Stimulated activated memory B cell treated with anti-CD40 and anti-IgM and Interleukin-4, amounts not matched to agents 10 μg/mL and 1 μg/mL and 100 μg/mL, for 72 hours (primary cell): ENCODE results near the gene ATG9B.

Experiments used
- ATAC-seq: fragments of 150-1000 bp; cut with Tn5 transposase; 2 replicates; pipeline ENCODE4 v1.10.0; 2021
- H3K27ac Mint-ChIP-seq: one replicate; pipeline ENCODE4 v1.8.0; 2022; ENCODE audit warnings: mild to moderate bottlenecking, mixed read lengths
- H3K27me3 Mint-ChIP-seq: one replicate; pipeline ENCODE4 v1.8.0; 2022; ENCODE audit warnings: mixed read lengths
- H3K36me3 Mint-ChIP-seq: one replicate; pipeline ENCODE4 v1.8.0; 2022; ENCODE audit warnings: mixed read lengths
- H3K4me1 Mint-ChIP-seq: one replicate; pipeline ENCODE4 v1.8.0; 2022; ENCODE audit warnings: mixed read lengths
- H3K4me3 Mint-ChIP-seq: one replicate; pipeline ENCODE4 v1.8.0; 2022; ENCODE audit warnings: mild to moderate bottlenecking, moderate library complexity, mixed read lengths
- H3K9me3 Mint-ChIP-seq: one replicate; pipeline ENCODE4 v1.8.0; 2022; ENCODE audit warnings: mixed read lengths

Gene ATG9B

GRCh38 chr7:150977382-150978125, 46.7 kb downstream of the ATG9B start:
- peaks cover 39% of the 10 kb centered on the region for H3K27me3 Mint-ChIP-seq
- no peak for ATAC-seq
- H3K4me1 Mint-ChIP-seq, result peaks cover 43% of the 10 kb centered on the region
- no peaks in the 10 kb centered on the region for H3K36me3 Mint-ChIP-seq
- no peak overlapping the region for H3K27ac Mint-ChIP-seq
- no peaks in the 10 kb centered on the region for H3K9me3 Mint-ChIP-seq
- H3K4me3 Mint-ChIP-seq, result peak overlapping the region; percentile 73

- Mint-ChIP-seq H3K27ac (no peak overlapping the region), H3K27me3 (peaks cover 39% of the 10 kb centered on the region)
- no peak for ATAC-seq
These were observed 47.5 kb downstream of the ATG9B start for GRCh38 chr7:150976529-150977381.

GRCh38 chr7:150975536-150976319, 48.6 kb downstream of the ATG9B start:
- Mint-ChIP-seq H3K27ac (no peak overlapping the region), H3K4me1 (peaks cover 52% of the 10 kb centered on the region), H3K27me3 (peaks cover 31% of the 10 kb centered on the region), H3K36me3 (no peaks in the 10 kb centered on the region), H3K9me3 (no peaks in the 10 kb centered on the region), H3K4me3 (peak overlapping the region; percentile 85)
- ATAC-seq, result no peak

More at GRCh38 chr7:150976529-150977381, 47.5 kb downstream of the ATG9B start:
- Mint-ChIP-seq H3K9me3 (no peaks in the 10 kb centered on the region), H3K4me1 (peaks cover 45% of the 10 kb centered on the region), H3K36me3 (no peaks in the 10 kb centered on the region), H3K4me3 (peak overlapping the region; percentile 73)

DNA sequence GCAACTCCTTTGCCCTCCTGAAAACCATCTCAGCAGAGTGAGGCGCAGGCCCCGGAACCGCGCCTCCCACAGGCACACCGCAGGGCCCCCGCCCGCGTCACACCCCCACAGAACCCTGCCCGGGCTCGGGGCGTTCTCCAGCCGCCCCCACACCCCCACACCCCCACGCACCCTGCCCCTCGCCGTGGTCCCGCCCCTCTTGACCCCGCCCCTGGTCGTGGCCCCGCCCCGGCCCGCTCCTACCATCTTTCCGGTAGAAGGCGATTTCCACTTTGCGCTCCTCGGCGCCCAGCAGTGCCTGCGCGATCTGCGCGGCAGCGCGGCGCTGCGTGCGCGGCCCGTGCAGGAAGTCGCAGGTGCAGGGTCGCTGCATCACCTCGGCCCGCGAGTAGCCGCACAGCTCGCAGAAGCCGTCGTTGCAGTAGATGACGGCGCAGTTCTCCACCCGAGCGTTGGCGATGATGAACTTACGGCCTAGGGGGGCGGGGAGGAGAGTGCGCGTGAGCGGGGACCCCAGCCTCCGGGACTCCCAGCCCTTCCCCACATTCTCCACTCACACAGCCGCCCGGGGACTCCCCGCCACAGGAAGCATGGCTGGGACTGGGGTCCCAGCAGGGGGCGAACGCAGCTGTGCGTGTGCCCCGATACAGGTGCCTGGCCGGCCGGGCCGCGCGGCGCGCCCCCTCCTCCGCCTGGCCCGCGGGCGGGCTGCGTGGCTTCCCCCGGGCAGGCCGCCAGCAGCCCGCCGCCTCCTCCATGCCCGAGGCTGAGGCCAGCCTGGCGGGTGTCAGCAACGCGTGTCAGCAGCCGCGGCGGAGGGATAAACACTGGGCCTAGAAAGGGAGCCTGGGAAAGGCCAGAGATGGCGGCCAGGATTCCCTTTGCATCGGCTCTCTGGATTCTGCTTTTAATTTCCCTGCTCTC, 49.6 kb downstream of the ATG9B start:
- Mint-ChIP-seq H3K27me3 (peaks cover 28% of the 10 kb centered on the region), H3K4me1 (peaks cover 52% of the 10 kb centered on the region), H3K9me3 (no peaks in the 10 kb centered on the region), H3K36me3 (no peaks in the 10 kb centered on the region), H3K4me3 (peak overlapping the region; percentile 85), H3K27ac (peak overlapping the region; percentile 68)
- ATAC-seq, result peak; percentile 75

GRCh38 chr7:150973571-150974451, 50.5 kb downstream of the ATG9B start:
- Mint-ChIP-seq H3K4me1 (peaks cover 49% of the 10 kb centered on the region), H3K36me3 (no peaks in the 10 kb centered on the region), H3K27ac (peak overlapping the region; percentile 68), H3K9me3 (no peaks in the 10 kb centered on the region), H3K27me3 (peaks cover 24% of the 10 kb centered on the region), H3K4me3 (peak overlapping the region; percentile 85)
- ATAC-seq, result peak; percentile 44

- no peak overlapping the region for H3K4me3 Mint-ChIP-seq
- H3K36me3 Mint-ChIP-seq, result no peaks in the 10 kb centered on the region
These were observed 51.6 kb downstream of the ATG9B start for GRCh38 chr7:150972741-150973140.

DNA sequence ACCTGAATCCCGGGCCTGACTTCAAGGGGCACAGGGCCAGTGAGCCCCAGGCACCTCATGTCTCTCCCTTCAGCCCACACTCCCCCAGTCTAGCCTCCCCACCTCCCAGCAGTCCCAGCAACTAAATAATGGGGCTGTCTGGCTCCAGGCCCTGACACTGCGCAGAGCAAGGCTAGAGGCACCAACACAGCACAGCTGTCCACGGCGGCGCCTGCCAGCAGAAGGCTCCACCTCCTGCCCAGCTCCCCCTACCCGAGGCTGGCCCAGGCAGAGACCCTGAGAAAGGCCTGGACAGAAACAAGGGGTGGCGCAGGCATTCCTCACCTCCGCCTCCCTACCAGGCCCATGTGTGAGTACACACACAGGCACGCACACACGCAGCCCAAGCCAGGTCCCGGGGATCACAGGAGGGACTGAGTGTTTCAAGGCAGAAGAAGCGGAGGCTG, 52.2 kb downstream of the ATG9B start:
- no peaks in the 10 kb centered on the region for H3K36me3 Mint-ChIP-seq
- peaks cover 13% of the 10 kb centered on the region for H3K27me3 Mint-ChIP-seq
- no peaks in the 10 kb centered on the region for H3K9me3 Mint-ChIP-seq
- no peak overlapping the region for H3K4me3 Mint-ChIP-seq
- peaks cover 38% of the 10 kb centered on the region for H3K4me1 Mint-ChIP-seq
- no peak for ATAC-seq
- H3K27ac Mint-ChIP-seq, result no peak overlapping the region

More at GRCh38 chr7:150972741-150973140, 51.6 kb downstream of the ATG9B start:
- no peaks in the 10 kb centered on the region for H3K9me3 Mint-ChIP-seq
- peaks cover 18% of the 10 kb centered on the region for H3K27me3 Mint-ChIP-seq
- H3K27ac Mint-ChIP-seq, result no peak overlapping the region
- peaks cover 43% of the 10 kb centered on the region for H3K4me1 Mint-ChIP-seq
- ATAC-seq, result no peak

- H3K9me3 Mint-ChIP-seq, result no peaks in the 10 kb centered on the region
- peaks cover 7% of the 10 kb centered on the region for H3K27me3 Mint-ChIP-seq
- peak overlapping the region; percentile 5 for H3K27ac Mint-ChIP-seq
- H3K4me3 Mint-ChIP-seq, result no peak overlapping the region
- ATAC-seq, result no peak
- peaks cover 31% of the 10 kb centered on the region for H3K4me1 Mint-ChIP-seq
- no peaks in the 10 kb centered on the region for H3K36me3 Mint-ChIP-seq
These were observed 52.9 kb downstream of the ATG9B start for GRCh38 chr7:150971242-150972022.

DNA sequence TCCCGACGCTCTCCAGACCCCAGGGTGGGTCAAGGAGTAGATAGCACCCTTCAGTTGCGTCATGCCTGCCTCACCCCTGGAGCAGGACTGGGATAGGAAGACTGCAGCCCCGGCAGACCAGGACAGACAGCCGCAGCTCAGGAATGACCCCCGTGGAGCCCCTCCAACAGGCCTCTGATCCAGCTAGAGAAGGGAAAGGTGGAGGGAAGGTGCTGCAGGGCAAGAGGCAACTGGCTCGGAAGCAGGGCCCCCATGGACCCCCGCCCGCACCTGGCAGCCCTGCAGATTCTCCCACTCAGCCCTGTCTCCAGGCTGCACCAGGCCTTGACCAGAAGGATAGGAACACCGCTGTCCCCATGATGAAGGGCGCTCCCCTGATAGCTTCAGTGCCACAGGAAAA, 53.9 kb downstream of the ATG9B start:
- H3K27ac Mint-ChIP-seq, result no peak overlapping the region
- H3K27me3 Mint-ChIP-seq, result no peaks in the 10 kb centered on the region
- ATAC-seq, result no peak

DNA sequence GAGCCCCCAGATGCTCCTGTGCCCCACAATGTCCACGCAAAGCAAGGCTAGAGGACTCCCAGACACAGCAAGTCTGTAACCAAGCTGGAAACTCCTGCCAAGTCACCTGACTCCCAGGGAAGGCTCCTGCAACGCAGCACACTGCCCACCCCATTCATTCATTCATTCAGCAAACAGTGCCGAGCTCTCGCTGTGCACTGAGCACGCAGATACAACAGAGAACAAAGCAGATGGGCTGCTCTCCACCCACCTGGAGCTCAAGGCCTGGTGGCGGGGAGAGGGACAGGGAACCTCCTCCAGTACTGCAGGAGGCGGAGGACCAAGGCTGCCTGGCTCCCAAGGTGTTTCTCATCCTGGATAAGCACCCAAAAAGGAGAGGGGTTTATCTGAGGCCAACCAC, 54.8 kb downstream of the ATG9B start:
- no peaks in the 10 kb centered on the region for H3K36me3 Mint-ChIP-seq
- no peak overlapping the region for H3K4me3 Mint-ChIP-seq
- no peaks in the 10 kb centered on the region for H3K9me3 Mint-ChIP-seq
- no peak overlapping the region for H3K27ac Mint-ChIP-seq
- H3K27me3 Mint-ChIP-seq, result peaks cover 7% of the 10 kb centered on the region
- ATAC-seq, result no peak
- H3K4me1 Mint-ChIP-seq, result peaks cover 20% of the 10 kb centered on the region

More for the DNA sequence above, 53.9 kb downstream of the ATG9B start:
- no peaks in the 10 kb centered on the region for H3K9me3 Mint-ChIP-seq
- peaks cover 26% of the 10 kb centered on the region for H3K4me1 Mint-ChIP-seq
- H3K4me3 Mint-ChIP-seq, result no peak overlapping the region
- no peaks in the 10 kb centered on the region for H3K36me3 Mint-ChIP-seq

GRCh38 chr7:150968734-150969372, 55.4 kb downstream of the ATG9B start:
- no peak for ATAC-seq
- Mint-ChIP-seq H3K27ac (no peak overlapping the region), H3K9me3 (no peaks in the 10 kb centered on the region), H3K27me3 (peaks cover 13% of the 10 kb centered on the region), H3K36me3 (no peaks in the 10 kb centered on the region), H3K4me1 (peaks cover 14% of the 10 kb centered on the region), H3K4me3 (no peak overlapping the region)

GRCh38 chr7:150968056-150968733, 56.1 kb downstream of the ATG9B start:
- Mint-ChIP-seq H3K27me3 (peaks cover 17% of the 10 kb centered on the region), H3K4me3 (no peak overlapping the region), H3K36me3 (no peaks in the 10 kb centered on the region), H3K27ac (no peak overlapping the region), H3K4me1 (peaks cover 15% of the 10 kb centered on the region), H3K9me3 (no peaks in the 10 kb centered on the region)
- ATAC-seq, result no peak
